Measurements from ENCODE around the gene CDK15.

CDK15 gene

GRCh38 chr2:201788371-201788770, 18.0 kb upstream of the CDK15 start:
- Histone ChIP-seq H3K9ac (ENCODE audit: low read depth in 1 of 2, low read length in 2 of 2) (no peak overlapping the region), H3K27me3 (ENCODE audit: control insufficient read depth in 2 of 2, insufficient read depth in 2 of 2, low read length in 2 of 2) (no peaks in the 10 kb centered on the region), H3K36me3 (ENCODE audit: control insufficient read depth in 2 of 2, insufficient read depth in 2 of 2, low read length in 2 of 2) (no peaks in the 10 kb centered on the region), H3K4me3 (ENCODE audit: low read length in 2 of 2) (no peak overlapping the region), H3K4me1 (ENCODE audit: control insufficient read depth in 2 of 2, insufficient read depth in 2 of 2, low read length in 2 of 2) (no peaks in the 10 kb centered on the region), H3K27ac (ENCODE audit: low read depth in 2 of 2, low read length in 2 of 2) (no peak overlapping the region), H3K9me3 (ENCODE audit: control insufficient read depth in 2 of 2, low read length in 2 of 2) (no peaks in the 10 kb centered on the region)

- no peaks in the 10 kb centered on the region for H3K27me3 ChIP-seq (ENCODE audit: control insufficient read depth in 2 of 2, insufficient read depth in 2 of 2, low read length in 2 of 2)
- no peaks in the 10 kb centered on the region for H3K9me3 ChIP-seq (ENCODE audit: control insufficient read depth in 2 of 2, low read length in 2 of 2)
- H3K36me3 ChIP-seq (ENCODE audit: control insufficient read depth in 2 of 2, insufficient read depth in 2 of 2, low read length in 2 of 2): no peaks in the 10 kb centered on the region
- no peak overlapping the region for H3K9ac ChIP-seq (ENCODE audit: low read depth in 1 of 2, low read length in 2 of 2)
- no peaks in the 10 kb centered on the region for H3K4me1 ChIP-seq (ENCODE audit: control insufficient read depth in 2 of 2, insufficient read depth in 2 of 2, low read length in 2 of 2)
- no peak overlapping the region for H3K4me3 ChIP-seq (ENCODE audit: low read length in 2 of 2)
- H3K27ac ChIP-seq (ENCODE audit: low read depth in 2 of 2, low read length in 2 of 2): no peak overlapping the region
These were observed 16.9 kb upstream of the CDK15 start for GRCh38 chr2:201789395-201789794.

- no peaks in the 10 kb centered on the region for H3K9me3 ChIP-seq (ENCODE audit: control insufficient read depth in 2 of 2, low read length in 2 of 2)
- no peak overlapping the region for H3K9ac ChIP-seq (ENCODE audit: low read depth in 1 of 2, low read length in 2 of 2)
- no peaks in the 10 kb centered on the region for H3K4me1 ChIP-seq (ENCODE audit: control insufficient read depth in 2 of 2, insufficient read depth in 2 of 2, low read length in 2 of 2)
- H3K27ac ChIP-seq (ENCODE audit: low read depth in 2 of 2, low read length in 2 of 2): no peak overlapping the region
- H3K36me3 ChIP-seq (ENCODE audit: control insufficient read depth in 2 of 2, insufficient read depth in 2 of 2, low read length in 2 of 2): no peaks in the 10 kb centered on the region
- no peak overlapping the region for H3K4me3 ChIP-seq (ENCODE audit: low read length in 2 of 2)
- no peaks in the 10 kb centered on the region for H3K27me3 ChIP-seq (ENCODE audit: control insufficient read depth in 2 of 2, insufficient read depth in 2 of 2, low read length in 2 of 2)
These were observed 16.0 kb upstream of the CDK15 start for GRCh38 chr2:201790291-201790690.

GRCh38 chr2:201790989-201791388, 15.3 kb upstream of the CDK15 start:
- no peaks in the 10 kb centered on the region for H3K36me3 ChIP-seq (ENCODE audit: control insufficient read depth in 2 of 2, insufficient read depth in 2 of 2, low read length in 2 of 2)

GRCh38 chr2:201793631-201794030, 12.7 kb upstream of the CDK15 start:
- Histone ChIP-seq H3K4me3 (ENCODE audit: low read length in 2 of 2) (no peak overlapping the region), H3K27me3 (ENCODE audit: control insufficient read depth in 2 of 2, insufficient read depth in 2 of 2, low read length in 2 of 2) (no peaks in the 10 kb centered on the region)

More at GRCh38 chr2:201790989-201791388, 15.3 kb upstream of the CDK15 start:
- Histone ChIP-seq H3K4me1 (ENCODE audit: control insufficient read depth in 2 of 2, insufficient read depth in 2 of 2, low read length in 2 of 2) (no peaks in the 10 kb centered on the region), H3K9ac (ENCODE audit: low read depth in 1 of 2, low read length in 2 of 2) (no peak overlapping the region), H3K4me3 (ENCODE audit: low read length in 2 of 2) (no peak overlapping the region), H3K27ac (ENCODE audit: low read depth in 2 of 2, low read length in 2 of 2) (no peak overlapping the region), H3K27me3 (ENCODE audit: control insufficient read depth in 2 of 2, insufficient read depth in 2 of 2, low read length in 2 of 2) (no peaks in the 10 kb centered on the region), H3K9me3 (ENCODE audit: control insufficient read depth in 2 of 2, low read length in 2 of 2) (no peaks in the 10 kb centered on the region)

GRCh38 chr2:201794294-201794693, 12.0 kb upstream of the CDK15 start:
- no peak overlapping the region for H3K9ac ChIP-seq (ENCODE audit: low read depth in 1 of 2, low read length in 2 of 2)
- H3K9me3 ChIP-seq (ENCODE audit: control insufficient read depth in 2 of 2, low read length in 2 of 2): no peaks in the 10 kb centered on the region
- H3K27ac ChIP-seq (ENCODE audit: low read depth in 2 of 2, low read length in 2 of 2): no peak overlapping the region
- H3K4me3 ChIP-seq (ENCODE audit: low read length in 2 of 2): no peak overlapping the region
- H3K36me3 ChIP-seq (ENCODE audit: control insufficient read depth in 2 of 2, insufficient read depth in 2 of 2, low read length in 2 of 2): no peaks in the 10 kb centered on the region
- no peaks in the 10 kb centered on the region for H3K27me3 ChIP-seq (ENCODE audit: control insufficient read depth in 2 of 2, insufficient read depth in 2 of 2, low read length in 2 of 2)
- no peaks in the 10 kb centered on the region for H3K4me1 ChIP-seq (ENCODE audit: control insufficient read depth in 2 of 2, insufficient read depth in 2 of 2, low read length in 2 of 2)

More at GRCh38 chr2:201793631-201794030, 12.7 kb upstream of the CDK15 start:
- H3K36me3 ChIP-seq (ENCODE audit: control insufficient read depth in 2 of 2, insufficient read depth in 2 of 2, low read length in 2 of 2): no peaks in the 10 kb centered on the region
- H3K4me1 ChIP-seq (ENCODE audit: control insufficient read depth in 2 of 2, insufficient read depth in 2 of 2, low read length in 2 of 2): no peaks in the 10 kb centered on the region
- no peak overlapping the region for H3K9ac ChIP-seq (ENCODE audit: low read depth in 1 of 2, low read length in 2 of 2)
- H3K27ac ChIP-seq (ENCODE audit: low read depth in 2 of 2, low read length in 2 of 2): no peak overlapping the region
- H3K9me3 ChIP-seq (ENCODE audit: control insufficient read depth in 2 of 2, low read length in 2 of 2): no peaks in the 10 kb centered on the region

- no peak overlapping the region for H3K27ac ChIP-seq (ENCODE audit: low read depth in 2 of 2, low read length in 2 of 2)
- H3K9ac ChIP-seq (ENCODE audit: low read depth in 1 of 2, low read length in 2 of 2): no peak overlapping the region
- no peaks in the 10 kb centered on the region for H3K27me3 ChIP-seq (ENCODE audit: control insufficient read depth in 2 of 2, insufficient read depth in 2 of 2, low read length in 2 of 2)
- H3K9me3 ChIP-seq (ENCODE audit: control insufficient read depth in 2 of 2, low read length in 2 of 2): no peaks in the 10 kb centered on the region
- H3K4me1 ChIP-seq (ENCODE audit: control insufficient read depth in 2 of 2, insufficient read depth in 2 of 2, low read length in 2 of 2): no peaks in the 10 kb centered on the region
- no peak overlapping the region for H3K4me3 ChIP-seq (ENCODE audit: low read length in 2 of 2)
- H3K36me3 ChIP-seq (ENCODE audit: control insufficient read depth in 2 of 2, insufficient read depth in 2 of 2, low read length in 2 of 2): no peaks in the 10 kb centered on the region
These were observed 10.5 kb upstream of the CDK15 start for GRCh38 chr2:201795607-201796477.

GRCh38 chr2:201796478-201796865, 9.9 kb upstream of the CDK15 start:
- H3K27me3 ChIP-seq (ENCODE audit: control insufficient read depth in 2 of 2, insufficient read depth in 2 of 2, low read length in 2 of 2): no peaks in the 10 kb centered on the region
- no peaks in the 10 kb centered on the region for H3K9me3 ChIP-seq (ENCODE audit: control insufficient read depth in 2 of 2, low read length in 2 of 2)
- H3K36me3 ChIP-seq (ENCODE audit: control insufficient read depth in 2 of 2, insufficient read depth in 2 of 2, low read length in 2 of 2): no peaks in the 10 kb centered on the region
- H3K27ac ChIP-seq (ENCODE audit: low read depth in 2 of 2, low read length in 2 of 2): no peak overlapping the region
- no peak overlapping the region for H3K4me3 ChIP-seq (ENCODE audit: low read length in 2 of 2)
- no peak overlapping the region for H3K9ac ChIP-seq (ENCODE audit: low read depth in 1 of 2, low read length in 2 of 2)
- no peaks in the 10 kb centered on the region for H3K4me1 ChIP-seq (ENCODE audit: control insufficient read depth in 2 of 2, insufficient read depth in 2 of 2, low read length in 2 of 2)

- H3K27ac ChIP-seq (ENCODE audit: low read depth in 2 of 2, low read length in 2 of 2): no peak overlapping the region
- H3K4me3 ChIP-seq (ENCODE audit: low read length in 2 of 2): no peak overlapping the region
- no peaks in the 10 kb centered on the region for H3K9me3 ChIP-seq (ENCODE audit: control insufficient read depth in 2 of 2, low read length in 2 of 2)
- no peaks in the 10 kb centered on the region for H3K27me3 ChIP-seq (ENCODE audit: control insufficient read depth in 2 of 2, insufficient read depth in 2 of 2, low read length in 2 of 2)
- H3K9ac ChIP-seq (ENCODE audit: low read depth in 1 of 2, low read length in 2 of 2): no peak overlapping the region
- H3K4me1 ChIP-seq (ENCODE audit: control insufficient read depth in 2 of 2, insufficient read depth in 2 of 2, low read length in 2 of 2): no peaks in the 10 kb centered on the region
- H3K36me3 ChIP-seq (ENCODE audit: control insufficient read depth in 2 of 2, insufficient read depth in 2 of 2, low read length in 2 of 2): no peaks in the 10 kb centered on the region
These were observed 9.0 kb upstream of the CDK15 start for GRCh38 chr2:201797175-201797840.

- Histone ChIP-seq H3K4me3 (ENCODE audit: low read length in 2 of 2) (no peak overlapping the region), H3K9me3 (ENCODE audit: control insufficient read depth in 2 of 2, low read length in 2 of 2) (no peaks in the 10 kb centered on the region), H3K9ac (ENCODE audit: low read depth in 1 of 2, low read length in 2 of 2) (no peak overlapping the region), H3K36me3 (ENCODE audit: control insufficient read depth in 2 of 2, insufficient read depth in 2 of 2, low read length in 2 of 2) (no peaks in the 10 kb centered on the region), H3K27ac (ENCODE audit: low read depth in 2 of 2, low read length in 2 of 2) (no peak overlapping the region), H3K27me3 (ENCODE audit: control insufficient read depth in 2 of 2, insufficient read depth in 2 of 2, low read length in 2 of 2) (no peaks in the 10 kb centered on the region), H3K4me1 (ENCODE audit: control insufficient read depth in 2 of 2, insufficient read depth in 2 of 2, low read length in 2 of 2) (no peaks in the 10 kb centered on the region)
These were observed 8.0 kb upstream of the CDK15 start for GRCh38 chr2:201798252-201798913.
